A673 (cell line): Measurements from ENCODE around the gene NES.

ENCODE experiments used
- EZH2 ChIP-seq: fragments of 200-600 bp; sonication (generic); IDR thresholded peaks from 2 replicates; pipeline ENCODE4 v1.6.1; 2017; ENCODE audit warnings: borderline replicate concordance, low read depth, mild to moderate bottlenecking, mixed read lengths, antibody characterized with exemption, low read length; ENCODE audit not compliant: poor library complexity, severe bottlenecking
- TF ChIP-seq, protein P1 (sequence below): fragments of 300-800, 200-600 bp; sonication (generic); conservative IDR thresholded peaks from 2 replicates; pipeline ENCODE4 v1.5.1; 2017; ENCODE audit warnings: low read depth, mild to moderate bottlenecking, antibody characterized with exemption, low read length, moderate library complexity, mixed read lengths

DNA sequence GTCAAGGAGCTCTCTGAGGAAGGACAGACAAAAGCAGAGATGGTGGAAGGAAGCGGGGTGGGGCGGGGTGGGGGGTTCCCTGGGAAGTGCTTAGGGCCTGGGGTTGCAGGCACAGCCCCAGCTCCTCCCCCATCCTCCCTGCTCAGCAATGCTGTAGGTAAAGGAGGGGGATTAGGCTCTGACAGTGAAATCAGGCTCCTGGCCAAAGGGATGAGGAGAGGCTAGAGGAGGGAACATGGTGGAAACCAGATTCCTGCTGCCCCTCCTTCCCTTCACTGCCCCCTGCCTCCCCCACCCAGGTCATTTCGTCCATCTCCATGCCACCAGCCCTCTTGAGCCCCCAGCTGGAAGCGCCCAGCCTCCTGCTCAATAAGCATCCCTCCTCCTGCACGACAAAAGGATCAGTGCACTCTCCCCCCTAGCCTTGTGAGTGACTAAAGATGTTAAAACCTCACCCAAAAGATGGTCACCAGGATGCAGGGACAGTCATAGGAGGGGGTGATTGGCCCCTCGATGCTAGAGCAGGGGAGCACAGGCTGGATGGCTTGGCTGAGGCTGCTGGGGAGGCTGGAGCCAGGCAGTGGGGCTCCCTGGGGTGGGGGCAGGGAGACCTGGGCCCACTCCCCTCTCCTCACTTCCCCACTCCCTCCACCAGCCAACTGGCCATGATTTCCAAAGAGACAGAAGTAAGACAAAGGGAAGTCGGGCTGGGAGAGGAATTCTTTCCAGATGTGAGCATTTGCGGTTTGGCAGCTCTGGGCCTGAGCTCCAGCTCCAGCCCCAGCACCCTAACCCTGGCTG, 30.4 kb upstream of the NES start:
- TF ChIP-seq, protein P1, sequence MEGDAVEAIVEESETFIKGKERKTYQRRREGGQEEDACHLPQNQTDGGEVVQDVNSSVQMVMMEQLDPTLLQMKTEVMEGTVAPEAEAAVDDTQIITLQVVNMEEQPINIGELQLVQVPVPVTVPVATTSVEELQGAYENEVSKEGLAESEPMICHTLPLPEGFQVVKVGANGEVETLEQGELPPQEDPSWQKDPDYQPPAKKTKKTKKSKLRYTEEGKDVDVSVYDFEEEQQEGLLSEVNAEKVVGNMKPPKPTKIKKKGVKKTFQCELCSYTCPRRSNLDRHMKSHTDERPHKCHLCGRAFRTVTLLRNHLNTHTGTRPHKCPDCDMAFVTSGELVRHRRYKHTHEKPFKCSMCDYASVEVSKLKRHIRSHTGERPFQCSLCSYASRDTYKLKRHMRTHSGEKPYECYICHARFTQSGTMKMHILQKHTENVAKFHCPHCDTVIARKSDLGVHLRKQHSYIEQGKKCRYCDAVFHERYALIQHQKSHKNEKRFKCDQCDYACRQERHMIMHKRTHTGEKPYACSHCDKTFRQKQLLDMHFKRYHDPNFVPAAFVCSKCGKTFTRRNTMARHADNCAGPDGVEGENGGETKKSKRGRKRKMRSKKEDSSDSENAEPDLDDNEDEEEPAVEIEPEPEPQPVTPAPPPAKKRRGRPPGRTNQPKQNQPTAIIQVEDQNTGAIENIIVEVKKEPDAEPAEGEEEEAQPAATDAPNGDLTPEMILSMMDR, result no peak
- TF ChIP-seq EZH2, result no peak
